Measurements from ENCODE around the gene TBX4. TPM values are rescaled to one million over a fixed set of nuclear protein-coding genes. Genes with fewer than 3 reads are reported as not detected.

Gene TBX4
- total RNA-seq, 4 donors from 2014 or later: not detected

DNA sequence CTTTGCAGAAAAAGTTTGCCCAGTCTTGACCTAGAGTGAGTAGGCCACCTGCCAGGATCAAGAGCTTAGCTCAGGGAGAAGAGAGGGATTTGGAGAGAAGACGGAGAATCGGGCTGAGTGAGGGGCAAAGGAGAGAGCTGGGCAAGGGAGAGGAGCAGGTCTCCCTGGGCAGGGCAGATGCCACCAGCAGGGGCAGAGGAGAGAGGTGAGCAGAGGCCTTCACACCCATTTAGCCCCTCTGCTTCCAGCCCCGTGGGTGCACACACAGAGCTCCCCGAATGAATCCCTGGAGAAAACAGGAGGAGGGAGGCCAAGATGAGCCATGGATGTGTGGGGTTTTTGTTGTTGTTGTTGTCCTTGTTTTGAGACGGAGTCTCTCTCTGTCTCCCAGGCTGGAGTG lies 29.2 kb downstream of the TBX4 start:
- Histone ChIP-seq H3K27ac (replicated peaks in 1 of 4) (no peak overlapping the region), H3K27me3 (peaks cover 0 to 15% (median 0%) of the 10 kb centered on the region in 4 donors), H3K36me3 (no peaks in the 10 kb centered on the region), H3K9me3 (no peaks in the 10 kb centered on the region), H3K4me3 (no peak overlapping the region), H3K4me1 (no peaks in the 10 kb centered on the region)
- WGBS: 95% methylated on average over 5 of the region's 5 CpGs
- DNase-seq (ENCODE audit: extremely low spot score): no peak
- intact Hi-C loops (cut with DNase I): loop anchor here (10.0 kb wide), 1 partner anchor 57 kb away; no protein-coding TSS in a partner anchor
- TF ChIP-seq POLR2A (IDR thresholded peaks at IDR 0.05; ENCODE audit: low read depth) (no peak), EP300 (IDR thresholded peaks at IDR 0.05) (no peak)

DNA sequence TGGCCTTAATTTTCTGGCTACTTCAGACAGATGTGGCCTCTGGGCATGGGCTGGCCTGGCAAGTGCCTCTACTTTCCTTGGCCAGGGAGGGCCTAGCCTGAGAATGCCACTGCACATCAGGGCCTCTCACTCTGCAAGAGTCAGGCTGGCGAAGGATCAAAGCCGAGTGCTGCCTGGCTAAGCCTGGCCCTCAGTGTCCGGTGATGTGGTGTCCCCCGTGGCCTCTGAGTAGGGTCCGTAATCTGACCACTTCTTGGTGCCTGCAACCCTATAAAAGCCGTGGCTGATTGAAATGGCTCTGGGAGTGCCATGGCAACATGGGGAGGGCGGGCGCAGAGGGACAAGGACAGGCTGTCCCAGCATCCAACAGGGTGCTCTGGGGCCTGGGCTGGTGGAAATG lies 30.2 kb downstream of the TBX4 start:
- Histone ChIP-seq H3K4me1 (no peaks in the 10 kb centered on the region), H3K27ac (replicated peaks in 1 of 4) (no peak overlapping the region), H3K27me3 (peaks cover 0 to 5% (median 0%) of the 10 kb centered on the region in 4 donors), H3K9me3 (no peaks in the 10 kb centered on the region), H3K4me3 (no peak overlapping the region), H3K36me3 (no peaks in the 10 kb centered on the region)
- WGBS: 97% methylated on average over 8 of the region's 8 CpGs
- DNase-seq (ENCODE audit: extremely low spot score): no peak
- TF ChIP-seq, protein P1, sequence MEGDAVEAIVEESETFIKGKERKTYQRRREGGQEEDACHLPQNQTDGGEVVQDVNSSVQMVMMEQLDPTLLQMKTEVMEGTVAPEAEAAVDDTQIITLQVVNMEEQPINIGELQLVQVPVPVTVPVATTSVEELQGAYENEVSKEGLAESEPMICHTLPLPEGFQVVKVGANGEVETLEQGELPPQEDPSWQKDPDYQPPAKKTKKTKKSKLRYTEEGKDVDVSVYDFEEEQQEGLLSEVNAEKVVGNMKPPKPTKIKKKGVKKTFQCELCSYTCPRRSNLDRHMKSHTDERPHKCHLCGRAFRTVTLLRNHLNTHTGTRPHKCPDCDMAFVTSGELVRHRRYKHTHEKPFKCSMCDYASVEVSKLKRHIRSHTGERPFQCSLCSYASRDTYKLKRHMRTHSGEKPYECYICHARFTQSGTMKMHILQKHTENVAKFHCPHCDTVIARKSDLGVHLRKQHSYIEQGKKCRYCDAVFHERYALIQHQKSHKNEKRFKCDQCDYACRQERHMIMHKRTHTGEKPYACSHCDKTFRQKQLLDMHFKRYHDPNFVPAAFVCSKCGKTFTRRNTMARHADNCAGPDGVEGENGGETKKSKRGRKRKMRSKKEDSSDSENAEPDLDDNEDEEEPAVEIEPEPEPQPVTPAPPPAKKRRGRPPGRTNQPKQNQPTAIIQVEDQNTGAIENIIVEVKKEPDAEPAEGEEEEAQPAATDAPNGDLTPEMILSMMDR (IDR thresholded peaks at IDR 0.05): no peak
- TF ChIP-seq EP300 (IDR thresholded peaks at IDR 0.05) (no peak), POLR2AphosphoS5 (IDR thresholded peaks at IDR 0.05) (no peak), POLR2A (IDR thresholded peaks at IDR 0.05; ENCODE audit: low read depth) (no peak)
- intact Hi-C loops (cut with DNase I): loop anchor here (10.0 kb wide), 1 partner anchor 58 kb away; no protein-coding TSS in a partner anchor

DNA sequence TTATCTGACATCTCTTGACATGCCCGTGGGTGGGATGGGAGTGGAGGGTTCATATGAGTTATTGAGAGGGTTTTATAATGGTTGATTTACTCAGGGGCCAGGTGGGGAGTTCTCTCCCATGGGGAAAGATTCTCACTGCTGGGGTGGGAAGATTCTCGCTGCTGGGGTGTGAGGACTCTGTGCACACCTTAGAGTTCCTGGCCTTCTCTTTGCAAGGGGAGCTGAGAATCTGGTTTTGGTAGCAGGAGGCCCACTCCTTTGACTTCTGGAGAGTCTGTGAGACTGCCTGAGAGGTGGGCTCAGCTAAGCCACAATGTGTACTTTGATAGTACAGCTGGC lies 31.5 kb downstream of the TBX4 start:
- no peaks in the 10 kb centered on the region for H3K36me3 ChIP-seq
- 75% methylated on average over 2 of the region's 2 CpGs for WGBS
- no peak for DNase-seq (ENCODE audit: extremely low spot score)
- no peak overlapping the region for H3K4me3 ChIP-seq
- no peak for TF ChIP-seq EP300 (IDR thresholded peaks at IDR 0.05)
- no peak for TF ChIP-seq POLR2AphosphoS5 (IDR thresholded peaks at IDR 0.05)
- TF ChIP-seq POLR2A (IDR thresholded peaks at IDR 0.05; ENCODE audit: low read depth): no peak
- TF ChIP-seq, protein P1 (IDR thresholded peaks at IDR 0.05): no peak
- no peaks in the 10 kb centered on the region for H3K9me3 ChIP-seq
- intact Hi-C loops (cut with DNase I): loop anchor here (10.0 kb wide), 1 partner anchor 59 kb away; no protein-coding TSS in a partner anchor
- no peak overlapping the region for H3K27ac ChIP-seq (replicated peaks in 1 of 4)
- no peaks in the 10 kb centered on the region for H3K4me1 ChIP-seq
- peaks cover 0 to 5% (median 0%) of the 10 kb centered on the region in 4 donors for H3K27me3 ChIP-seq

DNA sequence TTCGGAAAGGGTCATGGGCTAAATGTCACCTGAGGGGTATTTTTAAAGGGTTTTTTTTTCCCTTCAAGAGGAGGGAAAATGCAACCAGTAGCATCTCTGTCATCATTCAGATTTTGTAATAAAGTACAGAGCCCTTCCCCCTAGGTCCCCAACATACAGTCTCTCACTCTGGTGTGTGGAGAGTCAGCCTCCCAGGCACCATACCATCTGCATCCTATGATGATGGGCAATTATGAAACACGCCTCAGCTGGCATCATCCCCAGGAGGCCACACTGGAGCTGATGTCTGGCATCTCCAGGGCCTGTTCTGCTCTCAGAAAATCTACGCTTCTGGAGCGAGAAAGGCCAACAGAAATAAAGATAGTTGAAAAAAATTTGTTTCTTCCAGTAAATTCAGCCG lies 32.0 kb downstream of the TBX4 start:
- WGBS: 99% methylated on average over 5 of the region's 5 CpGs
- no peak for DNase-seq (ENCODE audit: extremely low spot score)
- intact Hi-C loops (cut with DNase I): loop anchor here (10.0 kb wide), 1 partner anchor 59 kb away; no protein-coding TSS in a partner anchor

DNA sequence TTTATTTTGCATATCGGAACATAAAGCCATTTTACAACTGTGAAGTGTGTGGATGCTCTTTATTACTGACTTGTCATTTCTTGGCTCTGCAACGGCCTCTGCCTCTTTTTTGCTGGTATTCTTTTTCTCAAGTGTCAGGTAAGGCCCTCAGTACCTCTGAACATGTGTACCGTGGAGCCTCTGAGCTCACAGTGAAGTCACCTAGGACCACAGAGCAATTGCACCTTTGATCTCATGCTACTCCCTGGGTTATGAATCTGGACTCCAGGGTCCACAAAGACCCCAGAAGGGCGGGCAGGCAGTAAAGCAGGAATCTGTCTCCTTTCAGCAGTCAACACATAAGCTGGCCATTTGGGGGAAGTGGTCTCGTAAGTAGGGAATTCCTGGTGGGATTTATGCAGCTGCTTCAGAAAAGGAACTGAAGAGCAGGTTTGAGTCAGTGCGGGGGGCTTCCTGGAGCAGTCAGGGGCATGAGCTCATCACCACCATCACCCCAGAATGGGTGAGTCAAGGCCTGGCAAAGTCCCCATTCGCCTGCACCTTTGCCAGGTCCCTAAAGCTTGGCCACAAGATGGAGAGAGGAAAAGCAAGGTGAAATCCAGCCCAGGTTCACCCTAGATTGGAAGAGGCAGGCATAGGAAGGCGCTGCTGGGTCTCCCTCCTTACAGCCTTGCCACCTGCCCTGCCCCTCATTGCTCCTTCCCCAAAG lies 33.0 kb downstream of the TBX4 start:
- Histone ChIP-seq H3K9me3 (no peaks in the 10 kb centered on the region), H3K36me3 (no peaks in the 10 kb centered on the region), H3K4me3 (no peak overlapping the region), H3K4me1 (no peaks in the 10 kb centered on the region), H3K27ac (replicated peaks in 1 of 4) (no peak overlapping the region), H3K27me3 (peaks cover 0 to 5% (median 0%) of the 10 kb centered on the region in 4 donors)
- DNase-seq (ENCODE audit: extremely low spot score): no peak
- TF ChIP-seq EP300 (IDR thresholded peaks at IDR 0.05): no peak
- TF ChIP-seq, protein P1 (IDR thresholded peaks at IDR 0.05): no peak
- TF ChIP-seq POLR2A (IDR thresholded peaks at IDR 0.05; ENCODE audit: low read depth): no peak
- no peak for TF ChIP-seq POLR2AphosphoS5 (IDR thresholded peaks at IDR 0.05)
- intact Hi-C loops (cut with DNase I): loop anchor here (10.0 kb wide), 1 partner anchor 60 kb away; no protein-coding TSS in a partner anchor
- 93% methylated on average over 8 of the region's 8 CpGs for WGBS

More for the DNA sequence above, 32.0 kb downstream of the TBX4 start:
- TF ChIP-seq POLR2AphosphoS5 (IDR thresholded peaks at IDR 0.05) (no peak), POLR2A (IDR thresholded peaks at IDR 0.05; ENCODE audit: low read depth) (no peak), EP300 (IDR thresholded peaks at IDR 0.05) (no peak)
- TF ChIP-seq, protein P1 (IDR thresholded peaks at IDR 0.05): no peak
- Histone ChIP-seq H3K36me3 (no peaks in the 10 kb centered on the region), H3K27me3 (peaks cover 0 to 5% (median 0%) of the 10 kb centered on the region in 4 donors), H3K4me3 (no peak overlapping the region), H3K9me3 (no peaks in the 10 kb centered on the region), H3K4me1 (no peaks in the 10 kb centered on the region), H3K27ac (replicated peaks in 1 of 4) (no peak overlapping the region)
